T-helper 2 cell treated with Interferon-gamma antibody and Interleukin-4, amounts not matched to agents 5 μg/mL and 100 μg/mL, for 36 hours (primary cell): ENCODE data around the gene SMAD9.

Experiments used
- DNase-seq: peaks from one replicate; pipeline ENCODE4 v3.0.0; 2021; ENCODE audit warnings: low spot score
- H3K27ac Mint-ChIP-seq: one replicate; pipeline ENCODE4 v1.8.0; 2021; ENCODE audit warnings: mild to moderate bottlenecking, mixed read lengths
- H3K27me3 Mint-ChIP-seq: one replicate; pipeline ENCODE4 v1.8.0; 2021; ENCODE audit warnings: low read depth, mixed read lengths
- H3K36me3 Mint-ChIP-seq: one replicate; pipeline ENCODE4 v1.8.0; 2021; ENCODE audit warnings: low read depth, mixed read lengths
- H3K4me1 Mint-ChIP-seq: one replicate; pipeline ENCODE4 v1.8.0; 2021; ENCODE audit warnings: low read depth, mixed read lengths
- H3K4me3 Mint-ChIP-seq: one replicate; pipeline ENCODE4 v1.8.0; 2022; ENCODE audit warnings: mild to moderate bottlenecking, moderate library complexity, mixed read lengths
- H3K9me3 Mint-ChIP-seq: one replicate; pipeline ENCODE4 v1.8.0; 2021; ENCODE audit warnings: mixed read lengths

SMAD9 gene

GRCh38 chr13:36813225-36813624, 106.8 kb downstream of the SMAD9 start:
- Mint-ChIP-seq H3K27me3 (peaks cover 46% of the 10 kb centered on the region), H3K9me3 (no peaks in the 10 kb centered on the region), H3K36me3 (no peaks in the 10 kb centered on the region), H3K27ac (no peak overlapping the region), H3K4me3 (no peak overlapping the region), H3K4me1 (peaks cover 3% of the 10 kb centered on the region)
- DNase-seq: no peak

DNA sequence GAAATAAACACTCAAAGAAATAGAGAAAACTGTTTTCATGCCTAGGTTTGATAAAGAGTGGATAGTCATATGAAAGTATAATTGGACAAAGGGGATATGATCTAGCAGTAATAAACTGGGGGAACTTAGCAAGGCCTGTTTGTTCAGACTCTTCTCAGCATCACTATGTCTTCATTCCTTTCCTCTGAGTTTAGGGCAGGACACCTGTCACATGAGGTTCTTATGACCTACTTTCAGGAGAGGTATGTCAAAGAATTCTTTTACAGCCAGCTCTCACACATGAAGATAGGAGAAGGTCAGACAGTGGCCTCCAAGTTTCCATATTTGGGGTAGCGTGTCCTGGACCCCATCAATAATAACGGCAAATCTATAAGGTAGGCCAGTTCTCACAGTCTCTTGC, 112.4 kb downstream of the SMAD9 start:
- Mint-ChIP-seq H3K9me3 (no peaks in the 10 kb centered on the region), H3K27me3 (peaks cover 37% of the 10 kb centered on the region), H3K36me3 (no peaks in the 10 kb centered on the region), H3K27ac (no peak overlapping the region), H3K4me1 (no peaks in the 10 kb centered on the region), H3K4me3 (no peak overlapping the region)
- DNase-seq: no peak

DNA sequence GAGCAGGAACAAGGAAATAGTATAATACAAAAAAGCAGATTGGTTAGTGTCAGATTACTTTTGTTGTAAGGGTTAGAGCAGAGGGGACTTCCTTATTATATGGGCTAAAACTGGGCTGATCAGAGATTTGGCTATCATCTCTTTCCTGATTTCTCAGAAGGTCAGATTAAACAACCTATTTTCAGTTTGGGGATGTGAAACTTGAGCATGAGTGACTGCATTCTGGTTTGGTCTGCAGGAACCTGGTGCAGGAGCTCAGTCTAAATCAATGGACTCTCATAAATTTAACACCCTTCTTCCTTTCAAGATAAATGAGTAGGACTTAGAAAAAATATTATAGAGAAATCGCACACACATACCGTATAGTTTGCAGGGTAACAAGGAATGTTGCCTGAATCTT, 113.9 kb downstream of the SMAD9 start:
- H3K27ac Mint-ChIP-seq: no peak overlapping the region
- no peaks in the 10 kb centered on the region for H3K36me3 Mint-ChIP-seq
- no peak overlapping the region for H3K4me3 Mint-ChIP-seq
- H3K9me3 Mint-ChIP-seq: no peaks in the 10 kb centered on the region
- peaks cover 25% of the 10 kb centered on the region for H3K27me3 Mint-ChIP-seq
- H3K4me1 Mint-ChIP-seq: no peaks in the 10 kb centered on the region
- no peak for DNase-seq

GRCh38 chr13:36804588-36804987, 115.5 kb downstream of the SMAD9 start:
- no peak overlapping the region for H3K27ac Mint-ChIP-seq
- H3K27me3 Mint-ChIP-seq: peaks cover 22% of the 10 kb centered on the region
- no peaks in the 10 kb centered on the region for H3K36me3 Mint-ChIP-seq
- DNase-seq: no peak
- no peak overlapping the region for H3K4me3 Mint-ChIP-seq
- H3K9me3 Mint-ChIP-seq: no peaks in the 10 kb centered on the region
- H3K4me1 Mint-ChIP-seq: no peaks in the 10 kb centered on the region

GRCh38 chr13:36801035-36801434, 119.0 kb downstream of the SMAD9 start:
- no peak overlapping the region for H3K4me3 Mint-ChIP-seq

DNA sequence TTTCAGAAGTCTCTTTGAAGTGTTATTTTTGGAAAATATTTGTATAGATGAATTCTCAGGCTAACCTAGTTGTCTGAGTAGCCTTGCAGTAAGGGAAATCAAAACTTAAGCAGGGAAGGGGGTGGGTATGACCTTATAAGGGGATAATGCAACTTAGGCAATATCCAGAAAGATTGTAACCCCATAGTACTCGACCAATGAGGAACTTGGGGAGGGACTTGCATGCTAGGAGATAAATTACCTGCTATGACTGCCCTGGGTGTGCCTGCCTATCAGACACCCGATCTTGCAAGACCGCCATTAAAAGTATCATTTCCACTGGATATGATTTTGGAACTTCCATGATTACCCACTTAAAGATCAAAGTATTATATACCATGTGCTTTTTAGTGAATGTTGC, 124.0 kb downstream of the SMAD9 start:
- H3K4me1 Mint-ChIP-seq: no peaks in the 10 kb centered on the region
- H3K36me3 Mint-ChIP-seq: no peaks in the 10 kb centered on the region
- H3K27ac Mint-ChIP-seq: no peak overlapping the region
- H3K4me3 Mint-ChIP-seq: no peak overlapping the region
- no peaks in the 10 kb centered on the region for H3K9me3 Mint-ChIP-seq
- DNase-seq: no peak
- peaks cover 11% of the 10 kb centered on the region for H3K27me3 Mint-ChIP-seq

More at GRCh38 chr13:36801035-36801434, 119.0 kb downstream of the SMAD9 start:
- H3K36me3 Mint-ChIP-seq: no peaks in the 10 kb centered on the region
- no peaks in the 10 kb centered on the region for H3K4me1 Mint-ChIP-seq
- H3K27ac Mint-ChIP-seq: no peak overlapping the region
- H3K9me3 Mint-ChIP-seq: no peaks in the 10 kb centered on the region
- no peak for DNase-seq
- peaks cover 21% of the 10 kb centered on the region for H3K27me3 Mint-ChIP-seq

DNA sequence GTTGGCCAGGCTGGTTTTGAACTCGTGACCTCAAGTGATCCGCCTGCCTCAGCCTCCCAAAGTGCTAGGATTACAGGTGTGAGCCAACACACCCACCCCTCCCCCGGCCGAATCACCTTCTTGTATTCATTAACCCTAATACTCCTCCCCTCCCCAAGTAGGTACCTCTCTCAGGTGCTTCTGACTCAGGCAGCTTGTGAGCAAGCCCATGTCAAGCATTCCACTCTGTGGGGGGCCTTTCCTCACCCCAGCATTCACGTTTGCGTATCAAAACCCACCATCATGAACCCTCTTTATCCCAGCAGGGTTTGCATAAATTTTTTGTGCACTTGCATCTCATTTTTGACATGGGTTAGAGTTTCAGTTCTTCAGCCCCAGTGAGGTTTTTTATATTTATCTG, 124.6 kb downstream of the SMAD9 start:
- Mint-ChIP-seq H3K27me3 (peaks cover 10% of the 10 kb centered on the region), H3K4me3 (no peak overlapping the region), H3K27ac (no peak overlapping the region), H3K9me3 (no peaks in the 10 kb centered on the region), H3K4me1 (no peaks in the 10 kb centered on the region), H3K36me3 (no peaks in the 10 kb centered on the region)
- DNase-seq: no peak
